GM21717 (cell line): ENCODE data around the gene WWOX.

Experiments
- ATAC-seq: cut with Tn5 transposase; IDR thresholded peaks from one replicate; pipeline ENCODE4 v1.9.1; 2021; ENCODE audit warnings: mild to moderate bottlenecking, moderate library complexity; ENCODE audit not compliant: unreplicated experiment

WWOX gene

DNA sequence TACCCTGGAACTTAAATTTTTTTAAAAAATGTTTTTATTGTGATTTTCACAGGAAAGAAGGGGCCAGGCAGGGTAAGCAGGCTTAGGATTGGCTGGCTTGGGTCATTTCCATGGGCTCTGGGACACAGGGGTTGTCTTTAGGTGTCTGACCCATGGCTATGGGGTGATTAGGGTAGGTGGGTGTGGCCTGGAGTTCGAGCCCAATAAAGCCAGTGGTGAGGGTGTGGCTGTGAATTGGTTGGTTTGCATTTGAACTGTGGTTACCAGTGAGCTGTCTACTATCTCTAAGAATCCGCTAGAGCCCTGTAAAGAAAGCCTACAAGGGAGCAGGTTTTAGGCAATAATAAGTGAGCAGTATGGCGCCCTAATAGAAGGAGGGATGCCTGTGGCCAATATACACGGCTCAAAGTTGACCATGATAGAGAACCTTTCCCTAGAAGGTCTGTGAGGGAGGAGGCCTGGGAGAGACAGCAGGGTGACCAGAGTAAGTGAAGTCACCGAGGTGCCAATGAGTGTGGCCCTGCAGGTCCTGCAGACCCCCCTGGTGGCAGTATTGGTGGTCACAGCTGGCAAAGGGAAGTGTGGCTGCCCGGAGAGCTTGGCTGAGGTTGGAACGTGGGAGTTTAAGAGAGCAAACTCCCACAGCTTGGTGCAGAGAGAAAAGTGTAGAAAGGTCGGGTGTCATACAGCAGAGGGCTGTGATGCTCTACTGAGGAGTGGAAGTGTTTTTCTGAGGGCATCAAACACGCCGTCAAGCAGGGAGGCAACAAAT, 454.0 kb downstream of the WWOX start:
- no peak for ATAC-seq

DNA sequence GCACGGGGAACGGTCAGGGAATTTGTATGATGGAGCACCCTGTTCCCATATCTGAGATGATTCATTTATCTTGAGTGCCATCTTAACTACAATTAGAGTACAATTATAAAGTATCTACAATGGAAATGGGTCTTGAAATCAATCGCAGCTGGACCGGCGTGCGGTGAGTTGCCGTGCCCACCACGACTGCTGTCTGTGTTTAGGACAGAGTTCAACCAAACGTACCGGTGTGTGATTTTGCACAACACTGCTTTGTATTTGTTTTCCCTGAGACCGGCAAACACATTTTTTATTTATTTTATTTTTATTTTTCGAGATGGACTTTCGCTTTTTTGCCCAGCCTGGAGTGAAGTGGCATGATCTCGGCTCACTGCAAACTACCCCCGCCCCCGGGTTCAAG, 457.0 kb downstream of the WWOX start:
- ATAC-seq = no peak

- no peak for ATAC-seq
Measured at GRCh38 chr16:78560997-78561396, 461.5 kb downstream of the WWOX start.

DNA sequence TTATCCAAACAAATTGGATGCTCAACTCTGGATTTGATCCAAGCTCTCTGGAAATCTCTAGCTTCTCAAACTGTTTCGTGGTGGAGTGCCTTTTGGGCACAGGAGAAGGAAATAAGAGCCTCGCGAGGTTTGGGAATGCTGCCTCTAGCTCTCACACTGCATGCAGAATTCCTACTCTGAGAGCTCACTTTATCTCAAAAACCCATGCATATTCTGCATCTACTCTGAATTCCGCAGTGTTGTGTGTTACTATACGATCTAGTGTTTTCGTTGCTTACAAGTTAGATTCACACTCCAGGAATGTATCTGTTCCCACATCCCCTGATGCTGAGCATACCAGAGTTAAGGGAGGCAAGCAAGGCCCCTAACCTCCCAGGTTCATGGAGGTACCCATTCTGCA, 462.7 kb downstream of the WWOX start:
- ATAC-seq = no peak

GRCh38 chr16:78562650-78563049, 463.2 kb downstream of the WWOX start:
- no peak for ATAC-seq

DNA sequence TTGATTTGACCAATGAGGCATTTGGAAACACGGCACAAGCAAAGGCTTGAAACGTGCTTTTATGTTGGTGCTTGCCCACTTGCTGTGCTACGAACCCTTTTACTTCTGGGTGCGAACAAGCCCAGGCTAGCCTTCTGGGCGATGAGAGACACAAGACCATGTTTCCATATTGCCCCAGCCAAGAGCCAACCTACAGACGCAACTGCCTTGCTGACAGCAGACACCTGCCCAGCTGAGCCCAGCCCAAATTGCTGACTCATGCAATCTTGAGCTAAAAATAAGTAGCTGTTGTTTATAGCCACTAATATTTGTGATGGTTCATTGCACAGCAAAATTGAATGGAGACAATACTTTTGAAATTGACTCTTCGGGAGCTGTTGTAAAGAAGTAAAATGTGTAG, 464.5 kb downstream of the WWOX start:
- no peak for ATAC-seq

GRCh38 chr16:78566397-78567073, 467.1 kb downstream of the WWOX start:
- no peak for ATAC-seq

DNA sequence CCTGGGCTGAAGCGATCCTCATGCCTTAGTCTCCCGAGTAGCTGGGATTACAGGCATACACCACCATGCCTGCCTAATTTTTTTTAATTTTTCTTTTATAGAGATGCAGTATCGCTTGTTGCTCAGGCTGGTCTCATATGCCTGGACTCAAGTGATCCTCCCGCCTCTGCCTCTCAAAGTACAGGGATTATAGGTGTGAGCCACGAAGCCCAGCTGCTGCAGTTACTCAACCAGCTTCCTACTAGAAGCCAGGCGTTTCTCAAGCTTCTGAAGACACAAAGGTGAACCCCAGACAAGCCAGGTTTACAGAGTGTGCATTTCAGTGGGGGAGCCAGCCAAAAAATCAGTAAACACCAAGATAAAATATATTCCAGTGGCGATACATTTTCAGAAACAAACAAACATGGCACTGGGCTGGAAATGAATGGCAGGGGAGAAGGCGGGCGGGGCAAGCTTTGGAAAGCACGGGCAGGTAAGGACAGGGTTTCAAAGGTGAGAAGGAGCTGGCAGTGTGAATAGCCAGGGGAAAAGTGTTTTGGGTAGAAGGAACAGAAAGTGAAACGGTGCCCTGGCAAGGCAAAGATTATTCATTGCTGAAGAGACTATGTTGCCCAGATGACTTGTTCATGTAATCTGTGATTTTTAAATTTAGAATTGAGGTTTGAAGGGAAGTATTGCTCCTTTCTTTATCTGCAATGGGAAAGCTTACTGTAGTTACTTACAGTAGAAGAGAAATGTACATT, 471.1 kb downstream of the WWOX start:
- no peak for ATAC-seq

- no peak for ATAC-seq
Measured at GRCh38 chr16:78571434-78571833, 472.0 kb downstream of the WWOX start.

GRCh38 chr16:78571898-78572358, 472.5 kb downstream of the WWOX start:
- no peak for ATAC-seq

- ATAC-seq = no peak
Measured at GRCh38 chr16:78574571-78574970, 475.1 kb downstream of the WWOX start.

DNA sequence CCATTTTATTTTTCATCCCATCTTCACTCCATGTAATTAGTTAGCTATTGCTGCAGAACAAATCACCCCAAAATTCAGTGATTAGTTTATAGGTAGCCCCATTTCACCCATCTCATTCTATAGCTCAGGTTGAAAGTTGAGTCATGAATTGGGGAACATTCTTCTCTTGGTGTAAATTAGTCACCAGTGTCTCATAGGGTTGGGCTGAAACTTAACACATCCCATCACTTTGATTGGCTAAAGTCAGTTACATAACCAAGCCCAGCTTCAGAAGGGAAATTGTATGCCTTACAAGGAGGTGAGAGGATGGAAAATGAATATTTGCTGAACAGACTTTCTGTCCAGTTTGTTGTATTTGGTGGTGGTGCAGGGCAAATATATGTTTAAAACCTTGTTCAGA, 477.5 kb downstream of the WWOX start:
- ATAC-seq = no peak

DNA sequence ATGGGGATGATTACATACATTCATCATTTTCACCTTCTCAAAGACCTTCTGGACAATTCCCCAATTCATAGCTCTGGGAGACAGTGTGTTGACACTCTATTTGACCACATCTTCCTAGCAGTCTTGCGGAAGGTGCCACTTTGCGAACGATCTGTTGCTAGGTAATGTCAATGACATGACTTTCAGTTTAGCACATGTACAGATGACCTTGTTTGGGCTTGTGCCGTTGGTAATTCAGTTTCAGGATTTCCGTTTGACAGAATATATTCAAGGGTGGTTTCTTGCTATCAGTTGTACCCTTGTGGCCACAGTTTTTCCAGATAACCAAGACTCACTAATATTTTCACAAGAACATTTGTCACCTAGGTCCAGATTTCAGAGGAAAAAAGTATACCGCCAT, 478.2 kb downstream of the WWOX start:
- ATAC-seq = no peak

DNA sequence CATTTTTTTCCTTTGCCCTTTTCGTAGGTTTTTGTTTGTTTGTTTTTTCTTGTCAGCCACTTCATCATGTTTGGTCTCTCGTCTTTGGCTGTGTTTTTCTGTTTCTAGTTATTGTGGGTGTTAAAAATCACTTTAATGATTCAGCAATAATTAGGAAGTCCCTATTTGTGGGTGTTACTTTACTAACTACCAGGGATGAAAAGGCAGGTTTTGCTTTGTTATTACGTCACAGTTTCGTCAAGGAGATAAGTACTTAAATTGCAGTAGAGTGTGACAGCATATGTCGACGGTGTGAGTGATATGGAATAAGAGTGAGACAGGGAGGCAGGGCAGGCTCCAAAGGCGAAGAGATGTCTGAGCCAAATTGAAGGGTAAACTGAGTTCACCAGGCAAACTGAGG, 479.6 kb downstream of the WWOX start:
- no peak for ATAC-seq

DNA sequence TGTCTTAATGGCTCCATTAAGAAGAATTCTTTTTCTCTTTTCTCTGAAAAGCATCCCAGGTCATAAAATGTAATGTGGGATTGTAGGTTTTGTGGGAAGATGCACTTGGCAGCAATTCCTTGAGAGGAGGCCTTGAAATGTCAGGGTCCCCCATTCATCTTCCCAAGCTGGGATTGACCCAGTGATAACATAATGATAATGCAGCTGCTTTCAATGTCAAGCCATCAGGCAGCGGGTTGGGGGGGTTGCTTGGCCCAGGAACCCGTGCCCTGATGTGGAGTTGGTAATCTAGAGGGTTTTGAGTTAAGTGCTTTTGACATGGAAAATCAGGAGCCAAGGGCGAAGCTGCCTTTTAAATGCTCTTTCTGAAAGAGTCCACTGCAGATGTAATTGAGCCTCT, 484.0 kb downstream of the WWOX start:
- ATAC-seq = no peak

- ATAC-seq = no peak
Measured at GRCh38 chr16:78584213-78584860, 484.9 kb downstream of the WWOX start.

GRCh38 chr16:78584991-78585390, 485.5 kb downstream of the WWOX start:
- no peak for ATAC-seq

GRCh38 chr16:78589331-78589730, 489.9 kb downstream of the WWOX start:
- ATAC-seq = no peak

DNA sequence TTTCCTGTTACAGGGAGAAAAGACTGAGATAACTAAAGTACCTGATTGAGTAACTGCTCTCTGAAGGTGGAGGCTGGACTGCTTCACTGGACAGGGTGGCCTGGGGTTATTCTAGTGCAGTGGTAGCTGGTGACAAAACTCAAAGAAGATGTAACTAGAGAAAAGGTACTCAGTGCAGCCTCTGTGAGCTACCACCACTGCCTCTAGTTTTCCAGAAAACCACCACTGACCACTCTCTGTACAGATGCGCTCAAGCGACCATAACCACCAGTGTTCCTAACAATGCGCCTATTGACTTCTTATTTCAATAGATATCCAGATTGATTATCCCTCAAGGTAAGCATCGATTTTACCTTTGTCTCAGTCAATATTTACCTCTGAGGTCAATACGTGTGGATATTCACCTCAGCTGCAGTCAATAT, 492.2 kb downstream of the WWOX start:
- ATAC-seq = no peak

DNA sequence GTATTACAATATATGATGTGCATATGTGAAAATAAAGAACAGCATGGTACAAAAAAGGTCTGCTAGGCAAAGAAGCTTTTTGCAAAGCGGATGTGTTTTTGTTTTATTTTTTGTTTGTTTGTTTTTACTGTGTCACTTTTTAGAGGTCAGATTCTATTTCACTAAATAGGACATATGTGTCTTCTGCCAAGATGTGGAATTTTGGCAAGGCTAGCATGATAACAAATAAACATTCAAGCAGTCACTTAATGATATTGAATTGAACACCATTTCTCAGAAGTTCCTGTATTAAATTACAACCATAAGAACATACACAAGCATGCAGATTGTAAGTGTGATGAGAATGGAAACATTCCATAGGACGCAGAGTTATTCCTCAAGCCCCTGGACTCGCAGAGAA, 492.7 kb downstream of the WWOX start:
- no peak for ATAC-seq

DNA sequence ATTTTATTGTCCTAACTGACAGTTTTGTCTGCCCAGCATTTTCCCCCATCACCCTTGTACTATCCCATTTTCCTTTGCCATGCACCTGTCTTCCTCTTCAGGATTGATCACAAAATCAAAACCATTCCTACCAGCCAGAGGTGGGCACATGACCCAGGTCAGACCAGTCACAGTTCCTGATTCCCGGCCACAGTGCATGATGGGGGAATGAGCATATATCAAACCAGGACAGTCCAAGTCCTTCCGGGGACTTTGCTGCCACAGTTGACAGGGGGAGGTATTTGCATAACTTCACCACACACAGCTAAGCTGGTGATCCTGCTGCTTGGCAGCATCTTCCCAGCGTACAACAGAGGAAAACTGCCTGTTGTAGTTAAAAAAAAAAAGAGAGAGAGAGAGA, 493.9 kb downstream of the WWOX start:
- ATAC-seq = no peak
